Stromal cell of bone marrow (primary cell): Measurements from ENCODE around the gene MUC5AC.
A peak's percentile ranks its signal among the peaks of the same experiment; 100 is the strongest.
"Not testable (repeated sequence)": the region's sequence is repeated elsewhere in the genome, so short reads cannot be mapped to it uniquely, and the experiment has no call there.

Experiments used
- DNase-seq: peaks from one replicate; pipeline ENCODE4 v3.0.0-alpha.2; 2012; ENCODE audit warnings: low read depth

Gene MUC5AC

GRCh38 chr11:1147792-1148191 lies 10.0 kb upstream of the MUC5AC start:
- DNase-seq = no peak

GRCh38 chr11:1148752-1149180 lies 9.0 kb upstream of the MUC5AC start:
- no peak for DNase-seq

GRCh38 chr11:1149545-1149944 lies 8.2 kb upstream of the MUC5AC start:
- DNase-seq = no peak

- DNase-seq = no peak
Observed at GRCh38 chr11:1150116-1150515, 7.6 kb upstream of the MUC5AC start.

DNA sequence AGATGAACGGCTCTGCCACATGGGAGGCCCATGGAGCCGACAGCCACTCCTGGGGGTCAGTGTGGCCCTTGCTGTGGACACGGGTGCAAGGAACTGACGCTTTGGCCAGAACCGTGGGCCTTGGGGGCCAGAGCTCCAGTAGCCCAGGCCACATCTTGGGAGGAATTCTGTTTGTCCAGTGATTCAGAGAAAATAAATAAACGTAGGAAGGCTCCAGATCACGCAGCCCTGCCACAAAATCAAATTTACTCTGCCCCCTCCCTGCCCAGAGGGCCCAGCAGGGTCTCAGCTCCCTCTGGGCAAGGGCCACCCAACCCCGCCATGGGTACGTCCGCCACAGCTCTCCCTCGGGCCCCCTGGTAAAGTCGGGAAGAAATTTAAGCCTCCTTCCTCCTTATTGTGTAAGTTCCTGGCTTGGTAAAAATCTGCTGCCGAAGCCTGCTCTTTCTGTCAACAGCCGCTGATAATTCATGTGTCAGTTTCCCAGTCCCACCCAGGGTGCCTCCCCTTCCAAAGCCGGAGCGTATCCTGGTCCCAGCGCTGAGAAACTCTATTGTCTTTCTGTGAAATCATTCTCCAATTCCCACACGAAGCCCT lies 6.9 kb upstream of the MUC5AC start:
- peak; percentile 54 for DNase-seq

DNA sequence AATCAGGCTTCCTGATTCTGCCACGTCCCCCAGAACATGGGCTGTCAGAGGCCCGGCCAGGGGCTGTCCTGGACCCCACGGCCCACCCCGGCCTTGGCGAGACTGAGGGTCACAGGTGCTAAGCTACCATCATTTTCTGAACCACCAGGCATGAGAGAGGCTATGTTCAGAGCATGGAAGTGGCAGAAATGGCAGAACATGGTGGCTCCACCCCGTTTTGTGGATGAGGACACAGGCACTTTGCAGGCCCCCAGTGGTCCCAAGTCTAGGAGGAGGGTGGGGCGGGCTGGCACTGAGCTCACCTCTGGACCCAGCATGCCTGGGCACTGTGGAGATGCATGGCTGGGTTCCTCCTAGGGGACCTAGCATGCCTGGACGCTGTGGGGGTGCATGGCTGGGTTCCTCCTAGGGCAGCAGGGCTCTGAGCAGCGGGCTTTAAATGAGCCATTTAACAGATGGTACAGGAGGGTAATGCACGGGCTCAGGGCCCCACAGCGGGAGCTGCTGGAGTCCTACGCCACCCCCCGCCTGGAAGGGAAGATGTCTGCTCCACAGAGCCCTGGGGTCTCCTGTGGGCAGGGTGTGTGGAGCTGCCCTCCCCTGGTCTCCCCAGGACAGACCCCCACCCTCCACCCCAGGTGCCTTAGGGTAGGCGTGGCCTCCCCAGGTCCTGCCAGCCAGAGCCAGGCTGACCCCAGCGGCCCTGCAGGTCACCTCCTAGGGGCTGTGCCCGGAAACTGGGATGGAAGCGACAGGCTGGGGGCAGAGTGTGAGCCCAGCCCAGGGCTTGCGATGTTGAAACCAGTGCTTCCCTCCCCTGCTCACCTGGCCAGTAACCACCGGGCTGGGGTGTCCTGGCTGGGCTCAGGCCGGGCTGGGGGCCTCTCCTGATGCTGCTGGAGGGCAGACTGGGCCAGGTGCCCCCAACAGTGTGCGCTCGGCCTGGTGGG lies 6.1 kb upstream of the MUC5AC start:
- no peak for DNase-seq

GRCh38 chr11:1152316-1153104 lies 5.2 kb upstream of the MUC5AC start:
- DNase-seq = no peak

DNA sequence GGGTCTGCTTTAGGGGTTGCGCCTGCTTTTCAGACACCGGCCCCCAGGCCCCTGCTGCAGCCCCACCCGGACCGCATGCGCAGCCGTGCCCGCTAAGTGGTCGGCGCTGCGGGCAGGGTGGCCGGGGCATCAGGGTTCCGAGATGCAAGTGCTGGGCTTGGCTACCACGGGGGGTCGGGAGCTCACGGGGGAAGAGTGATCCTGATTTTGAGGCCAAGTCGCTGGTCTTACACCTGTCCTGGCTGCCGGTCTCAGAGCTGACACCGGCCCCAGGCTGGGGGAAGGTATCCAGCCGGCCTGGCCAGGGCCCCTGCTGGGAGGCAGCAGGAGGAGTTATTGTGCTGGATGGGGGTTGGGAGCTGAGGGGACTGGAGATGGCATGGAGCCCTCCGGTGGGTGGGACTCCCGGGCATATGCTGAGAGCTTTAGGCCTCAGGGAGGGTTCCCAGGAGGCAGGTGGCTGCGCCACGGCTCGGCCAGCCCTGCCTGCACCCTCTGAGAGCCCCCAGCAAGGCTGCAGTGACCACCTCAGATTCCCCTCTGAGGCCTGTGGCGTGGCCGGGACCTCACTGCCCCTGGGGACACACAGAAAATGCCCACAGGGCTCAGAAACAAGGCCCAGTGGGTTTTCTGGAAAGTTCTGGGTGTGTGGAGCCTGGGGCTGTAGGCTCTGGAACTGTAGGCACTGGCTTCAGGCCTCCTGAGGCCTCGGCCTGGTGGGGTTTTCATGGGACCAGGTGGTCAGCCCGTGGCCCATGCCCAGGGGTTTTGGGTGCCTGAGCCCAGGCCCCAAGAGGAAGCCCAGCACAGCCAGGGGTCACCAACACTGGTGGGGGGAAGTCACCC lies 4.4 kb upstream of the MUC5AC start:
- DNase-seq = no peak

DNA sequence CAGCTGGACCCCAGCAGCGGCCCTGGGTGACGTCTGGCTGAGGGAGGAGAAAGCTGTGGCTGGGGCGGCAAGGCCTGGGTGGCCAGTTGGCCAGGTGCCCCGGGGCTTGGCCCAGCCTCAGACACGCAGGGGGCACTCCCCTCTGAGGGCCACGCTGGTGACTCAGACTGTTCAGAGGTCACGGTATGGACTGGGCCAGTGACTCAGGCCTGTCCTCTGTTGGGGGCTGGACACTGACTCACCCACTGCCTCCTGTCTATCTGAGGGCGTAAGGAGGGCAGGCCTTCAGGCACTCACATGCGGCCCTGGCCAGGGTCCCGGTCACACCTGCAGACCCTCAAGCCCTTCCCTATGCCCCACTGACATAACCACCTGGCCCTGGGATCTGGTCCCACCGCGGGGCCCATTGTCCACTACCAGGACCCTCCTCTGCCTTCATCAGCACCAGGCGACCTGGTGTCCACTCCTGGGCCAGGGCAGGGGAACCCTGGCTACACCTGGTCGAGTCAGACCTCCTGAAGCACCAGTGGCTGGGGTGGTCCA lies 3.7 kb upstream of the MUC5AC start:
- DNase-seq = peak; percentile 95

GRCh38 chr11:1154656-1155055 lies 3.1 kb upstream of the MUC5AC start:
- not testable (repeated sequence) for DNase-seq

- no peak for DNase-seq
Observed at GRCh38 chr11:1155274-1155693, 2.5 kb upstream of the MUC5AC start.

DNA sequence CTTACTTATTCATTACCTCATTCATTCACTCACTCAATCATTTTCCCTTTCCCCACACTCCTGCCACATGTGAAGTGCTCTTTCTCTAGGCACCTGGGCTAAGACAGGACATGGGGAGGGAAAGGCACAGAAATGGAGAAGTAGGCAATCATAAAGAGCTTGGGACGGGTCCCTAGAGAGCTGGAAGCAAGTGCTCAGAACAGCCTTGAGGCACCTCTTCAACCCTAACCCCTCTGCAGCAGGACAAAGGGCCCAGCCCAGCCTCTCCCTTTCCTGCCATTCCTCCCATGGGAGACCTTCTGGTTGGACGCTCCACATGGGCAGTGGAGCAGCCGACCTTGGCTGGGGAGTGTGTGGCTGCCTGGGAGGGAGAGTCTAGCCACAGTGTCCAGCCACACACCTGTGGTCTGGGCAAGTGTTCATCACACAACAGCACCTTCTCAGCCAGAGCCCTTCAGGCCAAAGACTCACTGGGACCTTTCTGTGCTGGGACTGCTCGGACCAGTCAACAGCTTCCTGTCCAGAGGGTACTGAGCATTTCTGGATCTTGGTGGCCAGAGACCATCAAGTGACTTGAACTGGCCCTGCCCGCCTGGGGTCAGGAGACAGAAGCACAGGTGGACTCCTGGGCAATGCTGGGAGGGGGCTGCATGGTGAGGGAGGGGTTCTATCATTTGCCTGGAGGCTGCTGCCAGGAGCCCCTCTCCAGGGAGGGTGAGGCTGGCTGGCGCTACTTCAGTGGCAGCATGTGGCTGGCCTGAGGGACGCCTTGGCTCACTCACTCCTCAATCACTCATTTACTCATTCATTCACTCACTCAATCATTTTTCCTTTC lies 1.0 kb upstream of the MUC5AC start:
- DNase-seq = no peak

DNA sequence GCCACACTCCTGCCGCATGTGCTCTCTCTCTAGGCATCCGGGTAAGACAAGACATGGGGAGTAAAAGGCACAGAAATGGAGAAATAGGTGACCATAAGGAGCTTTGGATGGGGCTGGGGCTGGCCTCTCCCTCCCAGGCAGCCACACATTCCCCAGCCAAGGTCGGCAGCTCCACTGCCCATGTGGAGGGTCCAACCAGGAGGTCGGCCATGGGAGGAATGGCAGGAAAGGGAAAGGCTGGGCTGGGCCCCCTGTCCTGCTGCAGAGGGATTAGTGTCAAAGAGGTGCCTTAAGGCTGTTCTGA lies 460 bp upstream of the MUC5AC start:
- no peak for DNase-seq

GRCh38 chr11:1158681-1159487 lies 1.1 kb downstream of the MUC5AC start:
- DNase-seq = no peak

GRCh38 chr11:1159488-1160220 lies 1.9 kb downstream of the MUC5AC start:
- not testable (repeated sequence) for DNase-seq

GRCh38 chr11:1160231-1161101 lies 2.7 kb downstream of the MUC5AC start:
- DNase-seq = no peak

DNA sequence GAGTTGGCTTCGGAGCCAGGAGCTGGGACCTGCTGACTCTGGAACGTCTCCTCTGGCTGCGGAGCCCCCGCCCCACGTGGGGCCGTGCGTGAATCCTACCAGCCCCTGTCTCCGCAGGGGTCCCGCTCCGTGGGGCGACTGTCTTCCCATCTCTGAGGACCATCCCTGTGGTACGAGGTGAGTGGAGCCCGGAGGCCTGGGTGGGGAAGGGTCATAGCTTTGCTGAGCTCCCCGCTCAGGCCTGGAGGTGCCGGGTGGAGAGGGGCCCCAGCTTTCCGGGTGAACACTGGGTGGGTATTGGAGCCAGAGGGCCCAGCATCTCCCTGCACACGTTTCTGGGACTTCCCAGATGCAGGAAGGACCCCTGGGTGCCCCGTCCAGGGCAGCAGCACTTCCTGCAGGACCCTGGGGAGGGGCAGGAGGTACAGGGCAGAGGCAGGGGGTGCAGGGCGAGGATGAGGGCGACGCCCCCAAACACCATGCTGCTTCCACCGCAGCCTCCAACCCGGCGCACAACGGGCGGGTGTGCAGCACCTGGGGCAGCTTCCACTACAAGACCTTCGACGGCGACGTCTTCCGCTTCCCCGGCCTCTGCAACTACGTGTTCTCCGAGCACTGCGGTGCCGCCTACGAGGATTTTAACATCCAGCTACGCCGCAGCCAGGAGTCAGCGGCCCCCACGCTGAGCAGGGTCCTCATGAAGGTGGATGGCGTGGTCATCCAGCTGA lies 3.8 kb downstream of the MUC5AC start:
- DNase-seq = no peak

GRCh38 chr11:1162138-1162475 lies 4.4 kb downstream of the MUC5AC start:
- DNase-seq = no peak
